Thyroid gland (tissue), 4 donors: Measurements from ENCODE around the gene SERINC1.

Experiments used
- CTCF ChIP-seq, 6 experiments: fragments of 200-600 bp in 3 of 6; fragments of 450-650 bp in 3 of 6; sonication (generic) in 3 of 6; IDR thresholded peaks; one replicate each; pipeline ENCODE4 v1.5.1; 2016 to 2019; ENCODE audit warnings: antibody characterized with exemption in 6 of 6, mild to moderate bottlenecking in 2 of 6, inconsistent platforms in 1 of 6, moderate library complexity in 1 of 6
- POLR2A ChIP-seq, 2 donors: fragments of 450-650 bp; IDR thresholded peaks; one replicate each; pipeline ENCODE4 v1.6.1; 2017; ENCODE audit warnings: antibody characterized with exemption in 2 of 2, mild to moderate bottlenecking in 2 of 2, moderate library complexity in 1 of 2

- TF ChIP-seq CTCF (IDR thresholded peaks at IDR 0.05) = no peak
- no peak for TF ChIP-seq POLR2A (IDR thresholded peaks at IDR 0.05)
Measured at GRCh38 chr6:122454673-122455072, 16.9 kb downstream of the SERINC1 start.
